ENCODE data around the gene KRT38. TPM values are rescaled to one million over a fixed set of nuclear protein-coding genes. Genes with fewer than 3 reads are reported as not detected.

The KRT38 gene
- total RNA-seq, 1 experiment from 2014 or later, result not detected

DNA sequence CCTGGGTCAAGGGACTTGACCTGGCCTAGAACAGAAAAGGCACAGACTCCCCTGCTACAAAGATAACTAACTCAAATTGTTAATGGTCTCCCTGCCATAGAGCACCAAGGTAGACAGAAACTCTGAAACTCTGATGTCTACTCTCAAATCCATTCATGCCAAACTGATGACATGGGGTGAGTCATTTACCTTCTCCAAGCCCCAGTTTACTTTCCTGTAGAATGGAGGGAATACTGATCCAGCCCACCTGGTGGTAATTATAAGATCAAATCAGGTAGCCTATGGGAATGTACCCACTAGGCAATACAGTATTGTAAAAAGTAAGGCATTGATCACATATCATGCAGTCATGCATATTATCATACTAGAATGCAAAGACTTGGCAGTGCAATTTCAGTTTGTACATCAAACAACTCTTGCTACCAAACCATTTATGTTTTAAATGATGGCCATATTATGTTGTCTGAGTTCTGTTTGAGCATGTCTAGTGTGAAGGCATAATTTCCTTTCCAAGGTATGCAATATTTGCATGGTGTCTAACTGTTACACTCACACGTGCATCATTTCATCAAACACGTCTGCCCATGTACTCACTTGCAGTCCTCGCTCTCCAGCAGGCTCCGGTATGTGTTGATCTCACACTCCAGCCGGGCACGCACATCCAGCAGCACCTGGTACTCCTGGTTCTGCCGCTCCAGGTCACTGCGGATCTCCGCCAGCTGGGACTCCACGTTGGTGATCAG, 46.4 kb downstream of the KRT38 start:
- no peak overlapping the region for H3K27ac Mint-ChIP-seq
- no peak for ATAC-seq
- H3K4me3 Mint-ChIP-seq, result no peak overlapping the region
- no peaks in the 10 kb centered on the region for H3K27me3 Mint-ChIP-seq (ENCODE audit: low read depth)
- TF ChIP-seq, protein P1, sequence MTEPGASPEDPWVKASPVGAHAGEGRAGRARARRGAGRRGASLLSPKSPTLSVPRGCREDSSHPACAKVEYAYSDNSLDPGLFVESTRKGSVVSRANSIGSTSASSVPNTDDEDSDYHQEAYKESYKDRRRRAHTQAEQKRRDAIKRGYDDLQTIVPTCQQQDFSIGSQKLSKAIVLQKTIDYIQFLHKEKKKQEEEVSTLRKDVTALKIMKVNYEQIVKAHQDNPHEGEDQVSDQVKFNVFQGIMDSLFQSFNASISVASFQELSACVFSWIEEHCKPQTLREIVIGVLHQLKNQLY (CRISPR knock-in tag; IDR thresholded peaks at IDR 0.05), result no peak
- TF ChIP-seq TEAD4 (CRISPR knock-in tag; IDR thresholded peaks at IDR 0.05) (no peak), ELF4 (CRISPR knock-in tag; IDR thresholded peaks at IDR 0.05; ENCODE audit: low read depth) (no peak), NFE2L1 (CRISPR knock-in tag; IDR thresholded peaks at IDR 0.05) (no peak), JUN (CRISPR knock-in tag; IDR thresholded peaks at IDR 0.05) (no peak), SMAD3 (CRISPR knock-in tag; IDR thresholded peaks at IDR 0.05; ENCODE audit: borderline replicate concordance) (no peak), GABPB1 (CRISPR knock-in tag; IDR thresholded peaks at IDR 0.05) (no peak), ATF1 (CRISPR knock-in tag; IDR thresholded peaks at IDR 0.05) (no peak), ZNF219 (CRISPR knock-in tag; IDR thresholded peaks at IDR 0.05; ENCODE audit: borderline replicate concordance) (no peak), PRRX2 (CRISPR knock-in tag; IDR thresholded peaks at IDR 0.05) (no peak), RORB (CRISPR knock-in tag; IDR thresholded peaks at IDR 0.05) (no peak), FOXJ3 (CRISPR knock-in tag; IDR thresholded peaks at IDR 0.05; ENCODE audit: borderline replicate concordance) (no peak)
- TF ChIP-seq, protein P2, sequence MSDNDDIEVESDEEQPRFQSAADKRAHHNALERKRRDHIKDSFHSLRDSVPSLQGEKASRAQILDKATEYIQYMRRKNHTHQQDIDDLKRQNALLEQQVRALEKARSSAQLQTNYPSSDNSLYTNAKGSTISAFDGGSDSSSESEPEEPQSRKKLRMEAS (CRISPR knock-in tag; IDR thresholded peaks at IDR 0.05), result no peak
- TF ChIP-seq, protein P3, sequence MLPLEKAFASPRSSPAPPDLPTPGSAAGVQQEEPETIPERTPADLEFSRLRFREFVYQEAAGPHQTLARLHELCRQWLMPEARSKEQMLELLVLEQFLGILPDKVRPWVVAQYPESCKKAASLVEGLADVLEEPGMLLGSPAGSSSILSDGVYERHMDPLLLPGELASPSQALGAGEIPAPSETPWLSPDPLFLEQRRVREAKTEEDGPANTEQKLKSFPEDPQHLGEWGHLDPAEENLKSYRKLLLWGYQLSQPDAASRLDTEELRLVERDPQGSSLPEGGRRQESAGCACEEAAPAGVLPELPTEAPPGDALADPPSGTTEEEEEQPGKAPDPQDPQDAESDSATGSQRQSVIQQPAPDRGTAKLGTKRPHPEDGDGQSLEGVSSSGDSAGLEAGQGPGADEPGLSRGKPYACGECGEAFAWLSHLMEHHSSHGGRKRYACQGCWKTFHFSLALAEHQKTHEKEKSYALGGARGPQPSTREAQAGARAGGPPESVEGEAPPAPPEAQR (CRISPR knock-in tag; IDR thresholded peaks at IDR 0.05), result no peak
- TF ChIP-seq, protein P4, sequence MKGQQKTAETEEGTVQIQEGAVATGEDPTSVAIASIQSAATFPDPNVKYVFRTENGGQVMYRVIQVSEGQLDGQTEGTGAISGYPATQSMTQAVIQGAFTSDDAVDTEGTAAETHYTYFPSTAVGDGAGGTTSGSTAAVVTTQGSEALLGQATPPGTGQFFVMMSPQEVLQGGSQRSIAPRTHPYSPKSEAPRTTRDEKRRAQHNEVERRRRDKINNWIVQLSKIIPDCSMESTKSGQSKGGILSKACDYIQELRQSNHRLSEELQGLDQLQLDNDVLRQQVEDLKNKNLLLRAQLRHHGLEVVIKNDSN (CRISPR knock-in tag; IDR thresholded peaks at IDR 0.05), result no peak
- no peak for DNase-seq (ENCODE audit: low spot score)
- no peaks in the 10 kb centered on the region for H3K9me3 Mint-ChIP-seq
- CTCF ChIA-PET, result interaction anchor here (0.9 kb wide), 1 partner anchor 155 kb away, joined by 3 read pairs; no protein-coding TSS in a partner anchor
- no peaks in the 10 kb centered on the region for H3K36me3 Mint-ChIP-seq
- POLR2A ChIA-PET, result no interaction called here
- no peaks in the 10 kb centered on the region for H3K4me1 Mint-ChIP-seq

DNA sequence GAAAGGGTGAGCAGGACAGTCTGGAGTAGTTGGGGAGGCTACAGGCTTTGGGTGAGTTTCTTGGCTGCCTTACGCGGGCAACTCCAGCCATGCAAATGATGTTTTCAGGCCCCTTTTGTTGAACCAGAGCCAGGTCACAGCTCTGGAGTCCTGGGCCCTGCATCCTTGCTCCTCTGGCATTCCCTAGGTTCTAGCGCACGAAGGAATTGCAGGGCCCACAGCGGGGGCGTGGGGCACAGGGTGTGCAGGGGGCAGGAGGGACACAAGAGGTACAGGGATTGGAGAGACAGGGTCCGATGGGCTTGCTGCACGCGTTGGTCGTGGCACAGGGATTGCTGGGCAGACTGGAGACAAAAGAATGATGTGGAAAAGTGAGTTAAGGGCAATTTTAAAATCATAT, 47.0 kb downstream of the KRT38 start:
- Mint-ChIP-seq H3K27ac (no peak overlapping the region), H3K9me3 (no peaks in the 10 kb centered on the region), H3K27me3 (ENCODE audit: low read depth) (no peaks in the 10 kb centered on the region), H3K4me1 (no peaks in the 10 kb centered on the region), H3K36me3 (no peaks in the 10 kb centered on the region), H3K4me3 (no peak overlapping the region)
- DNase-seq (ENCODE audit: low spot score) (no peak), ATAC-seq (no peak)
- ChIA-PET POLR2A (no interaction called here), CTCF (no interaction called here)
- TF ChIP-seq SOX15 (CRISPR knock-in tag; IDR thresholded peaks at IDR 0.05), result no peak
- TF ChIP-seq GABPB1 (CRISPR knock-in tag; IDR thresholded peaks at IDR 0.05), result no peak
- TF ChIP-seq GRHL2 (CRISPR knock-in tag; IDR thresholded peaks at IDR 0.05; ENCODE audit: insufficient replicate concordance, severe bottlenecking), result no peak
- no peak for TF ChIP-seq ATF1 (CRISPR knock-in tag; IDR thresholded peaks at IDR 0.05)
- TF ChIP-seq ZNF263 (CRISPR knock-in tag; IDR thresholded peaks at IDR 0.05; ENCODE audit: low read depth), result no peak
- no peak for TF ChIP-seq HMGA2 (CRISPR knock-in tag; IDR thresholded peaks at IDR 0.05)
- TF ChIP-seq NR3C1 (CRISPR knock-in tag; conservative IDR thresholded peaks at IDR 0.05; ENCODE audit: low read depth), result no peak
- no peak for TF ChIP-seq MYBL2 (CRISPR knock-in tag; IDR thresholded peaks at IDR 0.05)
- TF ChIP-seq TP53 (CRISPR knock-in tag; IDR thresholded peaks at IDR 0.05), result no peak
- TF ChIP-seq, protein P2 (CRISPR knock-in tag; IDR thresholded peaks at IDR 0.05), result no peak
- TF ChIP-seq, protein P5, sequence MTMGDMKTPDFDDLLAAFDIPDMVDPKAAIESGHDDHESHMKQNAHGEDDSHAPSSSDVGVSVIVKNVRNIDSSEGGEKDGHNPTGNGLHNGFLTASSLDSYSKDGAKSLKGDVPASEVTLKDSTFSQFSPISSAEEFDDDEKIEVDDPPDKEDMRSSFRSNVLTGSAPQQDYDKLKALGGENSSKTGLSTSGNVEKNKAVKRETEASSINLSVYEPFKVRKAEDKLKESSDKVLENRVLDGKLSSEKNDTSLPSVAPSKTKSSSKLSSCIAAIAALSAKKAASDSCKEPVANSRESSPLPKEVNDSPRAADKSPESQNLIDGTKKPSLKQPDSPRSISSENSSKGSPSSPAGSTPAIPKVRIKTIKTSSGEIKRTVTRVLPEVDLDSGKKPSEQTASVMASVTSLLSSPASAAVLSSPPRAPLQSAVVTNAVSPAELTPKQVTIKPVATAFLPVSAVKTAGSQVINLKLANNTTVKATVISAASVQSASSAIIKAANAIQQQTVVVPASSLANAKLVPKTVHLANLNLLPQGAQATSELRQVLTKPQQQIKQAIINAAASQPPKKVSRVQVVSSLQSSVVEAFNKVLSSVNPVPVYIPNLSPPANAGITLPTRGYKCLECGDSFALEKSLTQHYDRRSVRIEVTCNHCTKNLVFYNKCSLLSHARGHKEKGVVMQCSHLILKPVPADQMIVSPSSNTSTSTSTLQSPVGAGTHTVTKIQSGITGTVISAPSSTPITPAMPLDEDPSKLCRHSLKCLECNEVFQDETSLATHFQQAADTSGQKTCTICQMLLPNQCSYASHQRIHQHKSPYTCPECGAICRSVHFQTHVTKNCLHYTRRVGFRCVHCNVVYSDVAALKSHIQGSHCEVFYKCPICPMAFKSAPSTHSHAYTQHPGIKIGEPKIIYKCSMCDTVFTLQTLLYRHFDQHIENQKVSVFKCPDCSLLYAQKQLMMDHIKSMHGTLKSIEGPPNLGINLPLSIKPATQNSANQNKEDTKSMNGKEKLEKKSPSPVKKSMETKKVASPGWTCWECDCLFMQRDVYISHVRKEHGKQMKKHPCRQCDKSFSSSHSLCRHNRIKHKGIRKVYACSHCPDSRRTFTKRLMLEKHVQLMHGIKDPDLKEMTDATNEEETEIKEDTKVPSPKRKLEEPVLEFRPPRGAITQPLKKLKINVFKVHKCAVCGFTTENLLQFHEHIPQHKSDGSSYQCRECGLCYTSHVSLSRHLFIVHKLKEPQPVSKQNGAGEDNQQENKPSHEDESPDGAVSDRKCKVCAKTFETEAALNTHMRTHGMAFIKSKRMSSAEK (CRISPR knock-in tag; IDR thresholded peaks at IDR 0.05; ENCODE audit: borderline replicate concordance), result no peak
- no peak for TF ChIP-seq ELF4 (CRISPR knock-in tag; IDR thresholded peaks at IDR 0.05; ENCODE audit: low read depth)
- no peak for TF ChIP-seq ZNF232 (CRISPR knock-in tag; IDR thresholded peaks at IDR 0.05)
- TF ChIP-seq ZNF121 (CRISPR knock-in tag; IDR thresholded peaks at IDR 0.05), result no peak
- TF ChIP-seq, protein P6, sequence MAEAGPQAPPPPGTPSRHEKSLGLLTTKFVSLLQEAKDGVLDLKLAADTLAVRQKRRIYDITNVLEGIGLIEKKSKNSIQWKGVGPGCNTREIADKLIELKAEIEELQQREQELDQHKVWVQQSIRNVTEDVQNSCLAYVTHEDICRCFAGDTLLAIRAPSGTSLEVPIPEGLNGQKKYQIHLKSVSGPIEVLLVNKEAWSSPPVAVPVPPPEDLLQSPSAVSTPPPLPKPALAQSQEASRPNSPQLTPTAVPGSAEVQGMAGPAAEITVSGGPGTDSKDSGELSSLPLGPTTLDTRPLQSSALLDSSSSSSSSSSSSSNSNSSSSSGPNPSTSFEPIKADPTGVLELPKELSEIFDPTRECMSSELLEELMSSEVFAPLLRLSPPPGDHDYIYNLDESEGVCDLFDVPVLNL (CRISPR knock-in tag; IDR thresholded peaks at IDR 0.05; ENCODE audit: borderline replicate concordance, low read depth), result no peak

All from WTC11 (cell line).